ENCODE results near the gene GOLGA8H. TPM values are rescaled to one million over a fixed set of nuclear protein-coding genes. Genes with fewer than 3 reads are reported as not detected.
A peak's percentile ranks its signal among the peaks of the same experiment; 100 is the strongest.
"Not testable (repeated sequence)": the region's sequence is repeated elsewhere in the genome, so short reads cannot be mapped to it uniquely, and the experiment has no call there.

The GOLGA8H gene
- total RNA-seq, result 0.15 TPM

- DNase-seq (ENCODE audit: low spot score); ATAC-seq: not testable (repeated sequence)
Observed at GRCh38 chr15:30603796-30604195, at the start of gene GOLGA8H. Gene GOLGA8H (plus strand): TSS chr15:30604028. CDS start chr15:30604126, 98 bp downstream.

DNA sequence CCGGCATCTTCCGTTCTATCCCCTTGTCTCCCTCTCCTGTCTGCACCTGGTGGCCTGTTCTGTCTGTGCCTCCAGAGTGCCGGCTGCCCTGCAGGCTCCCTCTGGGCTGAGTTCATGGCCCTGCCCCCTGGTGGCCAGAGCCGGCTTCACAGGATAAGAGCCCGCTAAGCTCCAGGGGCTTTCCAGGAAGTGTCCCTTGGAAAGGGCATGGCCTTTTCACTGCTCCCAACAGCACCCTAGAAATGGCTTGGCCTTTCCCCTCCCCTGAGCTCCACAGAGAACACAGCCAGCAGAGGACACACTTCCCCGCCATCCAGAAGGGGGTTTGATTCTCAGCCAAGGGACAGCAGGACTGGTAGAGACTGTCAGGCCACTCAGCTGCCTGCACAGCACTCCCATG, 36.9 kb upstream of the GOLGA8H start:
- peak; percentile 72 for ATAC-seq
- DNase-seq (ENCODE audit: low spot score), result not testable (repeated sequence)

GRCh38 chr15:30573012-30573491, 30.8 kb upstream of the GOLGA8H start:
- ATAC-seq, result peak; percentile 79
- DNase-seq (ENCODE audit: low spot score), result not testable (repeated sequence)

DNA sequence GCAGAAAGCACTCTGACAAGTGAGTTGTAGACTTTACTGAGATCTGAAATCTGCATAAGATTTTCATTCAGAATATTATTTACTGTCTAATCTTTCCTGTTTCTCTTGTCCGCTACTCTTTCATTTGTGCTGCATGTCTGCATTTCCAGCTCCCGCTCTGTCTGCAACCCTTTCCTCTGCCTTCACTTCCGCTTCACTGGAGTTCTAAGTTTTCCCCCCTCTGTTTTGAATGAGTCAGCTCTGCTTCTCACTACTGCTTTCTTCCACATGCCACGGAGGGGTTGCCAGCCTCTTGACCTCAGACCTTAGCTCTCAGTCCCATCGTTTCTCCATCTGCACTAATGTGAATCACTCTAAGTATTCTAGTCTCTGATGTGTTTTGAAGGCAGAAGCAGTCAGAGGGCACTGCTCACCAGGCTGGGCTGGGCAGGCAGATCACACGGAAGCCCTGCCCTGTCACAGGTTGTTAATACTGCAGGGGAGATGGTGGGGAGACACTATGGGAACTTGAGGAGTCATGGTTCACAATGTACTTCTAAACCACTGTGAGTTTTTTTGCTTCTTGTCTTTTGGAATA, 24.3 kb upstream of the GOLGA8H start:
- ATAC-seq; DNase-seq (ENCODE audit: low spot score): not testable (repeated sequence)

- DNase-seq (ENCODE audit: low spot score); ATAC-seq: not testable (repeated sequence)
Observed at GRCh38 chr15:30580716-30581115, 23.1 kb upstream of the GOLGA8H start.

DNA sequence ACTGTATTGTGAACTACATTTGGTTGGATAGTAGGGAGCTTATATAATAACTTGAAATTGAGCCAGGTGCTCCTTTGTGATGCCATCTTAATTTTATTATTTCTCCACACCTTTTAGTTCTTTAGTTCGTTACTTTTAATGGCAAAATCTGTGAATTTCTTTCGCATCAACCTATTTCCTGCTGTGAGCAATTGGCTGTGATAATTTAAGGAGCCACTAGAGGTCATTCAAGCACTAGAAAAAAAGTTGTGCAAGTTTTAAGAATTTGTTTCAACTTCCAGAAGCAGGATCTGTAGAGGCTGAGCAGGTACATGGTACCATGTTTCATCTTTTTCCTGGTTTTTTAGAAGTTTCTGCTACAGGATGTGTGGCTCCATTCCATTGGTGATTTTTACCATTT, 4.9 kb upstream of the GOLGA8H start:
- DNase-seq (ENCODE audit: low spot score); ATAC-seq: not testable (repeated sequence)

DNA sequence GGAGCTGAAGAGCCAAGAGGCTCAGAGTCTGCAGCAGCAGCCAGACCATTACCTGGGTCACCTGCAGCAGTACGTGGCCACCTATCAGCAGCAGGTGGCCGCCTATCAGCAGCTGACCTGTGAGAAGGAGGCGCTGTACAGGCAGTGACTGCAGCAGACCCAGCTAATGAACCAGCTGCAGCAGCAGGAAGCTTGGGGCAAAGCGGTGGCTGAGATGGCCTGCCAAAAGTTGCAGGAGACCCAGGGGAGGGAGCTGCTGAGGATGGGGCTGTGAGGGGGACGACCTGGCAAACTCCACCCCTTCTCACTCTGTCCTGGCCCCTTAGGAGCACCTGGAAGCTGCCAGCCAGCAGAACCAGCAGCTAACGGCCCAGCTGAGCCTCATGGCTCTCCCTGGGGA, 8.4 kb downstream of the GOLGA8H start:
- DNase-seq (ENCODE audit: low spot score); ATAC-seq: not testable (repeated sequence)

- not testable (repeated sequence) for DNase-seq (ENCODE audit: low spot score)
- ATAC-seq, result peak; percentile 51
Observed at GRCh38 chr15:30621342-30621741, 17.5 kb downstream of the GOLGA8H start.

DNA sequence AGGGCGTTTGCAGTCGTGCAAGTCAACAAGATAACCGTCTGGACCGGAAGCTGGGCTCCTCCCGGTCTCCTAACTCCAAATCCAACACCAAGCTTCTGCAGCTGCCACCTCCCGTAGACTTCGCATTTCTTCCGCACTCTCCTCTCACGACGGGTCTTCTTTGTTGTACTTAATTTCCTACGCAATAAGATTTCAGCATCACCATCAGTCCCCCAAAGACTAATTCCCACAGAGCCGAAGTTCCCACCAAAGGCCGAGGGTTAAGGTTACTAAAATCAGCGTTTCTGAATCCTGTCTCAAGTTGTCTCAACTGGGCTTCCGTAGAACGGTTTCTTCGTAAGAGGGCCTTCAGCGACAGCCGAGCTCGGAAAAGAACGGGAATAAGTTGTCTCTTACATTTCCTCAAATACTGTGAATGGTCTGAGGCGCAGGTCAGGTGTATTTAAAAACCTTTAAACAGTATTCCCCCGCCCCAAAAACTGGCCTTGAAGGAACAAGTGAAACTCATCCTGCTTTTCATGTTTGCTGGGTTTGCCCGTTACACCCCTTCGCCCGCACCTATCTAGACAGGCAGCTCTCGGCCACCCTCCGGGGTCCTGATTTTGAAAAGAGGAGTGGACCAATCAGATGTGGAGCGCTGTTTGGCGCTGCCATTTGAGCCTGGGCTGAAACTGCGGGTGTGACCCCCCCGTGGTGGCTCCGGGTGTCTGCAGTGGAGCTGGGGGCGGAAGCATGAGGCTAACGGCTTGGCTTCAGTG, 21.8 kb downstream of the GOLGA8H start, which contains the start of gene ARHGAP11B:
Gene ARHGAP11B (plus strand): TSS at position 693 of the 758 bp plus-strand sequence.
- peak; percentile 96 for ATAC-seq
- peak; percentile 93 for DNase-seq (ENCODE audit: low spot score)

DNA sequence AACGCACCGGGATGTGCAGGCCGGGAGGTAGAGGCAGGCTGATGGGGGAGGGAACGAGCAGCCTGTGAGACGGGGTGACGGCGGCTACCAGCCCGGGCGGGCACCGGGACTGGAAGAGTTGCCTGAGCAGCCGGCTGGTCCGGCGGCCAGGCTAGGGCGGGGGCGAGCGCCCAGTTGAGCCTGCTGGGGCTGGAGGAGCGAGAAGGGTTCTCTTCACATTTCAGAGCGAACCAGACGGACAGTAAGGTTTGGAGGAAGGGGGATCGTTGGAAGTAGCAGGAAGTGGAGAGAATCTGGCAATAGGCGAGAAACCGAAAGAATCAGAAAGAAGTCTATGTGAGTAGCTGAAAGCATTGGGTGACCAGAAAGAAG, 22.4 kb downstream of the GOLGA8H start:
- not testable (repeated sequence) for DNase-seq (ENCODE audit: low spot score); ATAC-seq

DNA sequence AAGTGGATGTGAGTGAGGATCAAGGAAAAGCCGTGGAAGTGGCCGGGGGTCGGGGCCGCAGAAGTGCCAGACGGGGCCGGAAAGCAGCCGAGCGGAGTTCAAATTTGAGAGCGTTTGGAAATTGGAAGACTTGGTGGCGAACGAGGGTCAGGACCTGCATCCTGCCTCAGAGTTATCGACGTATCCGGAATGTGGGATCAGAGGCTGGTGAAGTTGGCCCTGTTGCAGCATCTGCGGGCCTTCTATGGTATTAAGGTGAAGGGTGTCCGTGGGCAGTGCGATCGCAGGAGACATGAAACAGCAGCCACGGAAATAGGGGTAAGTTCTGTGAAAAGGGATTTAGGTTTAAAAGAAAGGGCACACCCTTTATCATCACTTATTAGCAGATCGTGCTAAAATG, 22.8 kb downstream of the GOLGA8H start:
- not testable (repeated sequence) for ATAC-seq; DNase-seq (ENCODE audit: low spot score)

- DNase-seq (ENCODE audit: low spot score), result no peak
- ATAC-seq, result no peak
Observed at GRCh38 chr15:30650012-30650929, 46.4 kb downstream of the GOLGA8H start.

- not testable (repeated sequence) for DNase-seq (ENCODE audit: low spot score); ATAC-seq
Observed at GRCh38 chr15:30661154-30661553, 57.3 kb downstream of the GOLGA8H start.

Other genes with a start within 250 kb of the GOLGA8H start
- gene CHRFAM7A, start 210.5 kb upstream of the GOLGA8H start, total RNA-seq, result 0.38 TPM
- 3.9 TPM for gene GOLGA8R, start 189.8 kb upstream of the GOLGA8H start, total RNA-seq
- 0.53 TPM for gene GOLGA8Q, start 52.0 kb upstream of the GOLGA8H start, total RNA-seq